ENCODE data around the gene CLEC2L. TPM values are rescaled to one million over a fixed set of nuclear protein-coding genes. Genes with fewer than 3 reads are reported as not detected.

Gene CLEC2L
- total and polyA plus RNA-seq, 9 donors = 0.15 to 1.5 (median 0.33) TPM; not detected in 6

- no peak for TF ChIP-seq POLR2A (IDR thresholded peaks at IDR 0.05)
- TF ChIP-seq EP300 (IDR thresholded peaks at IDR 0.05) = no peak
- TF ChIP-seq CTCF (IDR thresholded peaks at IDR 0.05) = no peak
- intact Hi-C loops (cut with DNase I) = no loop called here
- no peaks in the 10 kb centered on the region for H3K36me3 ChIP-seq
- H3K27ac ChIP-seq = no peak overlapping the region
- H3K27me3 ChIP-seq = no peaks in the 10 kb centered on the region
- WGBS, 3 donors = 96 to 100% (median 96%) methylated on average over 1 of the region's 1 CpG
- H3K4me1 ChIP-seq (ENCODE audit: insufficient read depth) = peaks cover 2% of the 10 kb centered on the region
- no peak for DNase-seq
- H3K4me3 ChIP-seq = no peak overlapping the region
- H3K9me3 ChIP-seq = no peaks in the 10 kb centered on the region
Measured at GRCh38 chr7:139589474-139589873, 66.0 kb downstream of the CLEC2L start.

- H3K36me3 ChIP-seq = no peaks in the 10 kb centered on the region
- 59 to 79% (median 62%) methylated on average over 3 of the region's 3 CpGs for WGBS, 3 donors
- no peaks in the 10 kb centered on the region for H3K9me3 ChIP-seq
- H3K4me3 ChIP-seq = no peak overlapping the region
- no peaks in the 10 kb centered on the region for H3K27me3 ChIP-seq
- intact Hi-C loops (cut with DNase I) = no loop called here
- H3K4me1 ChIP-seq (ENCODE audit: insufficient read depth) = peaks cover 2% of the 10 kb centered on the region
- no peak for DNase-seq
- TF ChIP-seq EP300 (IDR thresholded peaks at IDR 0.05) (no peak), CTCF (IDR thresholded peaks at IDR 0.05) (no peak)
- H3K27ac ChIP-seq = no peak overlapping the region
Measured at GRCh38 chr7:139591550-139592195, 68.2 kb downstream of the CLEC2L start.

- H3K4me3 ChIP-seq = no peak overlapping the region
- 96 to 97% (median 96%) methylated on average over 4 of the region's 4 CpGs for WGBS, 3 donors
- TF ChIP-seq CTCF (IDR thresholded peaks at IDR 0.05) (no peak), POLR2A (IDR thresholded peaks at IDR 0.05) (no peak), EP300 (IDR thresholded peaks at IDR 0.05) (no peak)
- peaks cover 2% of the 10 kb centered on the region for H3K4me1 ChIP-seq (ENCODE audit: insufficient read depth)
- no peak for DNase-seq
- no peaks in the 10 kb centered on the region for H3K9me3 ChIP-seq
- H3K27me3 ChIP-seq = no peaks in the 10 kb centered on the region
- H3K27ac ChIP-seq = no peak overlapping the region
- intact Hi-C loops (cut with DNase I) = no loop called here
- no peaks in the 10 kb centered on the region for H3K36me3 ChIP-seq
Measured at GRCh38 chr7:139592801-139593461, 69.4 kb downstream of the CLEC2L start.

- no peak for DNase-seq
- Histone ChIP-seq H3K9me3 (no peaks in the 10 kb centered on the region), H3K36me3 (no peaks in the 10 kb centered on the region), H3K27me3 (no peaks in the 10 kb centered on the region), H3K27ac (no peak overlapping the region), H3K4me3 (no peak overlapping the region), H3K4me1 (ENCODE audit: insufficient read depth) (no peaks in the 10 kb centered on the region)
- 87 to 98% (median 94%) methylated on average over 2 of the region's 2 CpGs for WGBS, 3 donors
- intact Hi-C loops (cut with DNase I) = no loop called here
- TF ChIP-seq POLR2A (IDR thresholded peaks at IDR 0.05) (no peak), EP300 (IDR thresholded peaks at IDR 0.05) (no peak), CTCF (IDR thresholded peaks at IDR 0.05) (no peak)
Measured at GRCh38 chr7:139594090-139594489, 70.6 kb downstream of the CLEC2L start.

Other genes starting within 250 kb of the CLEC2L start
- gene FMC1, start 182.3 kb upstream of the CLEC2L start, total RNA-seq = 10 to 100 TPM; 11.9 to 23.6 (median 16.3) TPM
- gene FMC1, start 182.3 kb upstream of the CLEC2L start, polyA plus RNA-seq = 10 to 100 TPM; 10.9 to 35.3 TPM
- 100 to 1,000 TPM in 2 of 7 donors, 10 to 100 TPM in 5; 58.9 to 113 (median 96.5) TPM for gene LUC7L2, start 163.8 kb upstream of the CLEC2L start, total RNA-seq
- 10 to 100 TPM; 59.9 to 87.2 TPM for gene LUC7L2, start 163.8 kb upstream of the CLEC2L start, polyA plus RNA-seq
- not detected for gene KLRG2, start 40.0 kb upstream of the CLEC2L start, total RNA-seq
- gene KLRG2, start 40.0 kb upstream of the CLEC2L start, polyA plus RNA-seq = under 1 TPM in 1 of 2 donors, not detected in 1; 0.08 TPM